Measurements from ENCODE around the gene DPYD.

DNA sequence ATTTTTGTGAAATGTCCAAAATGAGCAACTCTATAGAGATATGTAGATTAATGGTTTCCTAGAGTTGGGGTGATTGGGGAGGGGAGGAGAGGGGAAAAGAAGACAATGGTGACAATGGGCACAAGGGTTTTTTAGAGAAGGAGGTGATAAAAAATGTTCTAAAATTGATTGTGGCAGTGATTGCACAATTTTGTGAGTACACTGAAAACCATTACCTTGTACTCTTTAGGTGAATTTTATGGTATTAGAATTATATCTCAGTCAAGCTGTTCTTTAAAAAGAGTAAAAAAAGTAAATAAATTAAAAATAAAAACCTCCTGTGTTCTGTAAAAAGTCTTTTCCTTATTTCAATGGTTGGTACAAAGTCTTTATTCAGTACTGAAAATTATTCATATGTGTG lies 869.0 kb downstream of the DPYD start:
- TF ChIP-seq, protein P1, sequence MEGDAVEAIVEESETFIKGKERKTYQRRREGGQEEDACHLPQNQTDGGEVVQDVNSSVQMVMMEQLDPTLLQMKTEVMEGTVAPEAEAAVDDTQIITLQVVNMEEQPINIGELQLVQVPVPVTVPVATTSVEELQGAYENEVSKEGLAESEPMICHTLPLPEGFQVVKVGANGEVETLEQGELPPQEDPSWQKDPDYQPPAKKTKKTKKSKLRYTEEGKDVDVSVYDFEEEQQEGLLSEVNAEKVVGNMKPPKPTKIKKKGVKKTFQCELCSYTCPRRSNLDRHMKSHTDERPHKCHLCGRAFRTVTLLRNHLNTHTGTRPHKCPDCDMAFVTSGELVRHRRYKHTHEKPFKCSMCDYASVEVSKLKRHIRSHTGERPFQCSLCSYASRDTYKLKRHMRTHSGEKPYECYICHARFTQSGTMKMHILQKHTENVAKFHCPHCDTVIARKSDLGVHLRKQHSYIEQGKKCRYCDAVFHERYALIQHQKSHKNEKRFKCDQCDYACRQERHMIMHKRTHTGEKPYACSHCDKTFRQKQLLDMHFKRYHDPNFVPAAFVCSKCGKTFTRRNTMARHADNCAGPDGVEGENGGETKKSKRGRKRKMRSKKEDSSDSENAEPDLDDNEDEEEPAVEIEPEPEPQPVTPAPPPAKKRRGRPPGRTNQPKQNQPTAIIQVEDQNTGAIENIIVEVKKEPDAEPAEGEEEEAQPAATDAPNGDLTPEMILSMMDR (IDR thresholded peaks at IDR 0.05) = no peak
- no peak for TF ChIP-seq EP300 (IDR thresholded peaks at IDR 0.05)
- no peak for TF ChIP-seq POLR2AphosphoS5 (IDR thresholded peaks at IDR 0.05)

All from sigmoid colon (tissue), 4 donors.